OCI-LY7 (cell line): ENCODE results near the gene RTL1.

Experiments
- CTCF ChIP-seq: fragments of 200-600 bp; sonication (generic); conservative IDR thresholded peaks from 2 replicates; pipeline ENCODE4 v1.5.1; 2014; ENCODE audit warnings: mild to moderate bottlenecking, antibody characterized with exemption, low read length, moderate library complexity, mixed read lengths
- EZH2phosphoT487 ChIP-seq: fragments of 200-600 bp; sonication (generic); IDR thresholded peaks from 2 replicates; pipeline ENCODE4 v1.6.1; 2018; ENCODE audit warnings: low read depth, borderline replicate concordance, mild to moderate bottlenecking, mixed run types, antibody characterized with exemption, low read length, moderate library complexity, mixed read lengths

GRCh38 chr14:100896369-100897060 lies 7.0 kb downstream of the RTL1 start:
- no peak for TF ChIP-seq CTCF
- TF ChIP-seq EZH2phosphoT487 = no peak
